T-helper 17 cell (primary cell): ENCODE measurements around the gene UBL4A. TPM values are rescaled to one million over a fixed set of nuclear protein-coding genes. Genes with fewer than 3 reads are reported as not detected.

Experiments used
- ATAC-seq: fragments of 150-1000 bp; cut with Tn5 transposase; 2 replicates; pipeline ENCODE4 v1.10.0; 2021; ENCODE audit warnings: mild to moderate bottlenecking, moderate library complexity
- DNase-seq, 3 donors: peaks; one replicate each; pipeline versions ENCODE4 v3.0.0 to v3.0.0-alpha.2; 2020 to 2021
- H3K9me3 ChIP-seq: one replicate; pipeline ENCODE4 v1.7.0; 2013; ENCODE audit warnings: low read length, mild to moderate bottlenecking; ENCODE audit not compliant: control insufficient read depth, poor library complexity, severe bottlenecking
- H3K27ac Mint-ChIP-seq: one replicate; pipeline ENCODE4 v1.8.0; 2022; ENCODE audit warnings: mild to moderate bottlenecking, moderate library complexity, mixed read lengths
- H3K27me3 Mint-ChIP-seq: one replicate; pipeline ENCODE4 v1.8.0; 2022; ENCODE audit warnings: mixed read lengths
- H3K36me3 Mint-ChIP-seq: one replicate; pipeline ENCODE4 v1.8.0; 2022; ENCODE audit warnings: low read depth, mixed read lengths
- H3K4me1 Mint-ChIP-seq: one replicate; pipeline ENCODE4 v1.8.0; 2022; ENCODE audit warnings: mild to moderate bottlenecking, mixed read lengths
- H3K4me3 Mint-ChIP-seq: one replicate; pipeline ENCODE4 v1.8.0; 2022; ENCODE audit warnings: mild to moderate bottlenecking, moderate library complexity, mixed read lengths
- total RNA-seq, 4 donors: library from RNA in 2 of 4; stranded (reverse) in 2 of 4; gene quantifications; one replicate each; pipeline ENCODE4 v1.2.3 and lab custom pipeline; 2022 to 2026

Gene UBL4A
- total RNA-seq, 2 donors from 2014 or later: 15.2 to 30.6 TPM

DNA sequence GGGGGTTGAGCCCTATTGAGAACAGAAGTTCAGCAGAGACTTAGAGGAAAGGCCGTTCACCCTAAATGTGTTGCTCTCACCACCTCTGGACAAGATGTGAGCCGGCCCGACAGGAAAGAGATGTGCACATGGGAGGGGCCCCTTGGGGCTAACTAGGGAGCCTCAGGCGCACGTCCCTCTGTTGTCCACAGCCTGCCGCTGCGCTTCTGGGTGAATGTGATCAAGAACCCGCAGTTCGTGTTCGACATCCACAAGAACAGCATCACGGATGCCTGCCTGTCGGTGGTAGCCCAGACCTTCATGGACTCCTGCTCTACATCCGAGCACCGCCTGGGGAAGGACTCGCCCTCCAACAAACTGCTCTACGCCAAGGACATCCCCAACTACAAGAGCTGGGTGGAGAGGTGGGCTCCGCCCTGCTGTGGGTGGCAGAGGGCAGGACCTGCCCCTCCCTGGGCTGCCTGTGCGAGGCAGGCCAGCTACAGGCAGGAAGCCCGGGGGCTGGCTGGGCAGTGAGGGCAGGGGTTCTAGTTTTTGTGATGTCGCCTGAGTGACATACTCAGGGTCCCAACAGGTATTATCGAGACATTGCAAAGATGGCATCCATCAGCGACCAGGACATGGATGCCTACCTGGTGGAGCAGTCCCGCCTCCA lies 15.4 kb downstream of the UBL4A start:
- Mint-ChIP-seq H3K4me3 (no peak overlapping the region), H3K4me1 (no peaks in the 10 kb centered on the region), H3K27ac (no peak overlapping the region), H3K36me3 (no peaks in the 10 kb centered on the region), H3K27me3 (no peaks in the 10 kb centered on the region)
- no peaks in the 10 kb centered on the region for H3K9me3 ChIP-seq
- ATAC-seq: no peak
- DNase-seq: no peak

DNA sequence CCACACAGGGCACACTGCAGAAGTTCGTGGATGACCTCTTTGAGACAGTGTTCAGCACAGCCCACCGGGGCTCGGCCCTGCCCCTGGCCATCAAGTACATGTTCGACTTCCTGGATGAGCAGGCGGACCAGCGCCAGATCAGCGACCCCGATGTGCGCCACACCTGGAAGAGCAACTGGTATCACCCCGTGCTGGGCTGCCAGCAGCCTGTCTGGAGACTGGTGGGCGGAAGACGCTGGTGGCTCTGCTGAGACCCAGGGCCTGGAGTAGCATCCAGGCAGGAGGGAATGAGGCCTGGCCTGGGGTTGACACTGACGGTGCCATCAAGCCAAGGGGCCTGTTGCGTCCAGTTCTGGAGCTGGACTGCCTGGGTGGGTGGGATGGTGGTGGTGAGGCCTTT lies 16.0 kb downstream of the UBL4A start:
- no peak overlapping the region for H3K4me3 Mint-ChIP-seq
- no peak overlapping the region for H3K27ac Mint-ChIP-seq
- ATAC-seq (no peak), DNase-seq (no peak)
- no peaks in the 10 kb centered on the region for H3K27me3 Mint-ChIP-seq
- H3K36me3 Mint-ChIP-seq: no peaks in the 10 kb centered on the region
- H3K4me1 Mint-ChIP-seq: no peaks in the 10 kb centered on the region
- H3K9me3 ChIP-seq: no peaks in the 10 kb centered on the region

DNA sequence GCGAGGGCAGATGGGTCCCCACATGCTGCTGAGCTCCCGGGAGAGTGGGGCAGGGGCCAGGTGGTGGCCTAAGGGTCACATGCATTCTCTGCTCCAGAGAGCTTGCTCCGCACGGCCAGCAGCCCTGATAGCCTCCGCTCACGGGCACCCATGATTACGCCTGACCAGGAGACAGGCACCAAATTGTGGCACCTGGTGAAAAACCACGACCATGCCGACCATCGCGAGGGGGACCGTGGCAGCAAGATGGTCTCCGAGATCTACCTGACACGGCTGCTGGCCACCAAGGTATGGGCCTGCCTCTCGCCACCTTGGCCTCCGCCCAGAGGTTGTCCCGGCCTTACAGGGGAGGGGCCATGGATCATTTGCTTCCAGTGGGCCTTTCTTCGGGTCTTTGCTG lies 16.5 kb downstream of the UBL4A start:
- H3K36me3 Mint-ChIP-seq: no peaks in the 10 kb centered on the region
- no peak for DNase-seq
- no peak for ATAC-seq
- no peak overlapping the region for H3K27ac Mint-ChIP-seq
- no peaks in the 10 kb centered on the region for H3K9me3 ChIP-seq
- no peaks in the 10 kb centered on the region for H3K27me3 Mint-ChIP-seq
- H3K4me1 Mint-ChIP-seq: no peaks in the 10 kb centered on the region
- no peak overlapping the region for H3K4me3 Mint-ChIP-seq

DNA sequence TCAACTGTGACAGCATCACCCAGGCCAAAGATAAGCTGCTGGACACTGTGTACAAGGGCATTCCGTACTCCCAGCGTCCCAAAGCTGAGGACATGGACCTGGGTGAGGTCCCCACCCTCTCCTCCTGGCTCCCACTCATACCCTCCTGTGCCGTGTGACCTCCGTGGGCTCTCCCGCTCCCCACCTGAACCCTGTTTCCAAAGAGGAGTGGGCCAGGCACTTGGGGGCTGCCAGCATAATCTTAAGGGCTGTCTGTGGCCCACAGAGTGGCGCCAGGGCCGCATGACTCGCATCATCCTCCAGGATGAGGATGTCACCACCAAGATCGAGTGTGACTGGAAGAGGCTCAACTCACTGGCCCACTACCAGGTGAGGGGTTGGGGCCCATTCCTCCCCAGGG lies 17.3 kb downstream of the UBL4A start:
- Mint-ChIP-seq H3K4me1 (no peaks in the 10 kb centered on the region), H3K27ac (no peak overlapping the region), H3K4me3 (no peak overlapping the region), H3K27me3 (no peaks in the 10 kb centered on the region), H3K36me3 (no peaks in the 10 kb centered on the region)
- H3K9me3 ChIP-seq: no peaks in the 10 kb centered on the region
- DNase-seq: no peak
- no peak for ATAC-seq

DNA sequence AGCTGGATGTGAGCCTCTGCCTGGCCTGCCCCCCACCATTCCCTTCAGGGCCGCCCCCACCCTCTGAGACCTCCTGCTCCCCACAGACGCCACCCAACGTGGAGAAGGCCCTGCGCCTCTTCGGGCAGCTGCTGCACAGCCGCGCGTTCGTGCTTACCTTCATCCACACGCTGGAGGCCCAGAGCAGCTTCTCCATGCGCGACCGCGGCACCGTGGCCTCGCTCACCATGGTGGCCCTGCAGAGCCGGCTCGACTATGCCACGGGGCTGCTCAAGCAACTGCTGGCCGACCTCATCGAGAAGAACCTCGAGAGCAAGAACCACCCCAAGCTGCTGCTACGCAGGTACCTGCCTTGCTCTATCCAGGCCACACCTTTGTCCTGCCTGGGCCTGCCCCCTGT lies 18.2 kb downstream of the UBL4A start:
- Mint-ChIP-seq H3K27me3 (no peaks in the 10 kb centered on the region), H3K36me3 (no peaks in the 10 kb centered on the region), H3K27ac (no peak overlapping the region), H3K4me1 (no peaks in the 10 kb centered on the region), H3K4me3 (no peak overlapping the region)
- no peak for DNase-seq
- no peaks in the 10 kb centered on the region for H3K9me3 ChIP-seq
- no peak for ATAC-seq

DNA sequence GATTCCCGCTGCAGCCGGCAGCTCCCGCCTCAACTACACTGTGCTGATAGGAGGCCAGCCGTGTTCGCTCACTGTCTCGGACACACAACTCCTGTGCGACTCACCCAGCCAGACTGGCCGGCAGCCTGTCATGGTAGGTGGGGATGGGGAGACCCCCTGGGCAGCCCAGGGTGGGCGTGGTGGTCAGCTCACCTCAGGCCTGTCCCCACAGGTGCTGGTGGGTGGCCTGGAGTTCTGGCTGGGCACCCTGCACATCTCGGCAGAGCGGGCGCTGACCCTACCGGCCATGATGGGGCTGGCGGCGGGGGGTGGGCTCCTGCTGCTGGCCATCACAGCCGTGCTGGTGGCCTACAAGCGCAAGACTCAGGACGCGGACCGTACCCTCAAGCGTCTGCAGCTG lies 18.9 kb downstream of the UBL4A start:
- Mint-ChIP-seq H3K27me3 (no peaks in the 10 kb centered on the region), H3K27ac (no peak overlapping the region), H3K36me3 (peaks cover 4% of the 10 kb centered on the region), H3K4me3 (no peak overlapping the region), H3K4me1 (no peaks in the 10 kb centered on the region)
- ATAC-seq: no peak
- no peaks in the 10 kb centered on the region for H3K9me3 ChIP-seq
- DNase-seq: no peak

DNA sequence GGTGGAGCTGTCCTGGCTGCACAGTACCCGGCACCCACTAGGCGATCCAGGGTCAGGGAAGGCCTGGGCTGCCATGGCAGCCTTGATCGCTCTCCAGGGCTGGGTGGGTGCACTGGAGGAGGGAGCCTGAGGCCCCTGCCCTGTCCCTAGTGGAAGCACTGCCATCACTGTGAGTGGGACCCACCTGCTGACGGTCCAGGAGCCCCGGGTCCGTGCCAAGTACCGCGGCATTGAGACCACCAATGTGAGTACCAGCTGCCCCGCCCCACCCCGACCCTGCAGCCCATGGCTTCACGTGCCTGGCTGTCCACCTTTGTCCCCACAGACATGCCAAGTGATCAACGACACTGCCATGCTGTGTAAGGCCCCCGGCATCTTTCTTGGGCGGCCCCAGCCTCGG lies 19.5 kb downstream of the UBL4A start:
- Mint-ChIP-seq H3K4me1 (no peaks in the 10 kb centered on the region), H3K4me3 (no peak overlapping the region), H3K36me3 (peaks cover 4% of the 10 kb centered on the region), H3K27me3 (no peaks in the 10 kb centered on the region), H3K27ac (no peak overlapping the region)
- no peak for ATAC-seq
- DNase-seq: no peak
- no peaks in the 10 kb centered on the region for H3K9me3 ChIP-seq

DNA sequence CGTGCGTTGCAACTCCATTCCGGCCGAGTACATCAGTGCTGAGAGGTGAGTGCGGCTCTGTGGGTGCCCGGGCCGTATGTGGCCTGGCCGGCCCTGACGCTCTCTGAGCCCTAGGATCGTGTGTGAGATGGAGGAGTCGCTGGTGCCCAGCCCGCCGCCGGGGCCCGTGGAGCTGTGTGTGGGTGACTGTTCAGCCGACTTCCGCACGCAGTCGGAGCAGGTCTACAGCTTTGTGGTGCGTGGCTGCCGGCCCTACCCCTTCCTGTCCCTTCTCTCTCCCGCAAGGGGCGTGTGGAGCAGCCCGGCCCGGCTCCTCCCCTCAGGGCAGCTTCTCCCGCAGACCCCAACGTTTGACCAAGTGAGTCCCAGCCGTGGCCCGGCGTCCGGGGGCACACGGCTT lies 20.4 kb downstream of the UBL4A start:
- no peaks in the 10 kb centered on the region for H3K9me3 ChIP-seq
- Mint-ChIP-seq H3K27ac (no peak overlapping the region), H3K4me1 (peaks cover 4% of the 10 kb centered on the region), H3K27me3 (no peaks in the 10 kb centered on the region), H3K4me3 (no peak overlapping the region), H3K36me3 (peaks cover 4% of the 10 kb centered on the region)
- ATAC-seq: no peak
- no peak for DNase-seq

DNA sequence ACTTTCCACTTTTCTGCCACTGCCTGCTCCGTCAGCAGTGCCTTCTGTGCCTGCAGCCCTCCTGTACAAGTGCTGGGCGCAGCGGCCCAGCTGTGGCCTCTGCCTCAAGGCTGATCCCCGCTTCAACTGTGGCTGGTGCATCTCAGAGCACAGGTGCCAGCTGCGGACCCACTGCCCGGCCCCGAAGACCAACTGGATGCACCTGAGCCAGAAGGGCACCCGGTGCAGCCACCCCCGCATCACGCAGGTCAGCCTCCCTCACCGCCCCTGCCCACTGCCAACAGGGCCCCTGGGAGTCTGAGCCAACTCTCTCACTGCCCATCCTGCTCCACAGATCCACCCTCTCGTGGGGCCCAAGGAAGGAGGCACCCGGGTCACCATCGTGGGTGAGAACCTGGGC lies 20.8 kb downstream of the UBL4A start:
- H3K4me1 Mint-ChIP-seq: peaks cover 4% of the 10 kb centered on the region
- ATAC-seq: no peak
- DNase-seq: no peak
- H3K27me3 Mint-ChIP-seq: no peaks in the 10 kb centered on the region
- H3K4me3 Mint-ChIP-seq: no peak overlapping the region
- no peaks in the 10 kb centered on the region for H3K9me3 ChIP-seq
- H3K27ac Mint-ChIP-seq: no peak overlapping the region
- peaks cover 4% of the 10 kb centered on the region for H3K36me3 Mint-ChIP-seq

DNA sequence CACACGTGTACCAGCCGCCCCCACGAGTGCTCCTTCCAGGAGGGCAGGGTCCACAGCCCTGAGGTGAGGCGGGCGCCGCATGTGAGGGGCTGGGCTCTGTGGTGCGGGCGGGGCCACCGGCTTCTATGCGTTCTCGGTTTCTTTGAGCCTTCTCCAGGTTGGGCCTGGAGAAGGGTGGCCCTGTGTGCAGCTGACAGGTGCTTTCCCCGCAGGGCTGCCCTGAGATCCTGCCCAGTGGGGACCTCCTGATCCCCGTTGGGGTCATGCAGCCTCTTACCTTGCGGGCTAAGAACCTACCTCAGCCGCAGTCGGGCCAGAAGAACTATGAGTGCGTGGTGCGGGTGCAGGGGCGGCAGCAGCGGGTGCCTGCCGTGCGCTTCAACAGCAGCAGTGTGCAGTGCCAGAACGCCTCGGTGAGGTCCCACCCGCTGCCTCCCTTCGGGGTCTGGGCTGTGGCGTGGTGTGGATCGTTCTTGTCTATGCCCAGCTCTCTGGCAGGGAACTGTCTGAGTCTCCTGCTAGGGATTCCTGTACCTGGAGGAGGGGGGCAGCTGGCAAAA lies 21.5 kb downstream of the UBL4A start:
- H3K36me3 Mint-ChIP-seq: peaks cover 4% of the 10 kb centered on the region
- H3K4me1 Mint-ChIP-seq: peaks cover 5% of the 10 kb centered on the region
- H3K9me3 ChIP-seq: no peaks in the 10 kb centered on the region
- H3K27me3 Mint-ChIP-seq: no peaks in the 10 kb centered on the region
- ATAC-seq (no peak), DNase-seq (no peak)
- no peak overlapping the region for H3K4me3 Mint-ChIP-seq
- H3K27ac Mint-ChIP-seq: no peak overlapping the region

DNA sequence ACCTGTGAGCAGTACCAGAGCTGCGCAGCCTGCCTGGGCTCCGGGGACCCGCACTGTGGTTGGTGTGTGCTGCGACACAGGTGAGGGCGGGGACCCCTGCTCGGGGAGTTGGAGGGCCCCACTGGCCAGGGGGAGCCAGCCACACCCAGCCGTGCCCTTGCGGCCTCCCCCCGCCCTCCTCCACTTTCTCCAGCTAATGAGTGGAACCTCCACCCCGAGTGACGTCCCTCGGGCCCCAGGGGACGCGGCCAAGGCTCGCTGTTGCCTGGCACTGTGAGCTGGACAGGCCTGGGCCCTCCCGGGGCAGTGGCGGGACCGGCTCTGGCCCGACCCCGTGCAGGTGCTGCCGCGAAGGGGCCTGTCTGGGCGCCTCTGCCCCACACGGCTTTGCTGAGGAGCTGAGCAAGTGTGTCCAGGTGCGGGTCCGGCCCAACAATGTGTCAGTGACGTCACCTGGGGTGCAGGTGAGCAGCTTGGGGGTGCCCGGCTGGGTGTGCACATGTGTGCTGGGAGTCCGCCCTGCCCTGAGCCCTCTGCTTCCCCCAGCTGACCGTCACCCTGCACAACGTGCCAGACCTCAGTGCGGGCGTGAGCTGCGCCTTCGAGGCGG lies 22.7 kb downstream of the UBL4A start:
- no peaks in the 10 kb centered on the region for H3K27me3 Mint-ChIP-seq
- no peak overlapping the region for H3K27ac Mint-ChIP-seq
- H3K4me3 Mint-ChIP-seq: no peak overlapping the region
- ATAC-seq: no peak
- no peak for DNase-seq
- peaks cover 4% of the 10 kb centered on the region for H3K36me3 Mint-ChIP-seq
- H3K9me3 ChIP-seq: no peaks in the 10 kb centered on the region
- H3K4me1 Mint-ChIP-seq: peaks cover 11% of the 10 kb centered on the region

DNA sequence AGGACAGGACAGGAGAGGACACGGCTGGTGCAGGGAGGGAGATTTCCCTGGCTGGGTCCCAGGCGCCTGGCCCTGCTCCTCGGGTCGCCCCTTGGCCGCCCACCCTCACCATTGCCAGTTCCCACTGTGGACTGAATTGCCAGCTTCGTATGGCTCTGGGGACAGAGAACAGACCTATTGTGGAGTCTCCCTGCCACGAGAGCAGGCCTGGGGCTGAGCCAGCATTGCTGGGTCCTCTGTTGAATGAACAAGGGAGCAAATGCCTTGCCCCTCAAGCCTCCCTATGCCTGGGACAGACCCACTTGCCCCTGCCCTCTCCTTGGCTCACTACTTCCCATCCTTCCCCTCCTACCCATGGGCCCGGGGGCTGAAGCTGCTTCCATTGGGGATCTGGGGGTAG lies 24.0 kb downstream of the UBL4A start:
- no peak for ATAC-seq
- peaks cover 4% of the 10 kb centered on the region for H3K36me3 Mint-ChIP-seq
- H3K4me1 Mint-ChIP-seq: peaks cover 13% of the 10 kb centered on the region
- no peaks in the 10 kb centered on the region for H3K9me3 ChIP-seq
- H3K27ac Mint-ChIP-seq: no peak overlapping the region
- no peak overlapping the region for H3K4me3 Mint-ChIP-seq
- no peak for DNase-seq
- H3K27me3 Mint-ChIP-seq: no peaks in the 10 kb centered on the region

DNA sequence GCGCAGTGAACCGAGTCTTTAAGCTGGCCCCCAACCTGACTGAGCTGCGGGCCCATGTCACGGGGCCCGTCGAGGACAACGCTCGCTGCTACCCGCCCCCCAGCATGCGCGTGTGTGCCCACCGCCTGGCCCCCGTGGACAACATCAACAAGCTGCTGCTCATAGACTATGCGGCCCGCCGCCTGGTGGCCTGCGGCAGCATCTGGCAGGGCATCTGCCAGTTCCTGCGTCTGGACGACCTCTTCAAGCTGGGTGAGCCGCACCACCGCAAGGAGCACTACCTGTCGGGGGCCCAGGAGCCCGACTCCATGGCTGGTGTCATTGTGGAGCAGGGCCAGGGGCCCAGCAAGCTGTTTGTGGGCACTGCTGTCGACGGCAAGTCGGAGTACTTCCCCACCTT lies 26.1 kb downstream of the UBL4A start:
- DNase-seq (no peak), ATAC-seq (no peak)
- Mint-ChIP-seq H3K27ac (no peak overlapping the region), H3K4me3 (peak overlapping the region; percentile 85), H3K36me3 (peaks cover 4% of the 10 kb centered on the region), H3K4me1 (peaks cover 15% of the 10 kb centered on the region), H3K27me3 (no peaks in the 10 kb centered on the region)
- H3K9me3 ChIP-seq: no peaks in the 10 kb centered on the region

DNA sequence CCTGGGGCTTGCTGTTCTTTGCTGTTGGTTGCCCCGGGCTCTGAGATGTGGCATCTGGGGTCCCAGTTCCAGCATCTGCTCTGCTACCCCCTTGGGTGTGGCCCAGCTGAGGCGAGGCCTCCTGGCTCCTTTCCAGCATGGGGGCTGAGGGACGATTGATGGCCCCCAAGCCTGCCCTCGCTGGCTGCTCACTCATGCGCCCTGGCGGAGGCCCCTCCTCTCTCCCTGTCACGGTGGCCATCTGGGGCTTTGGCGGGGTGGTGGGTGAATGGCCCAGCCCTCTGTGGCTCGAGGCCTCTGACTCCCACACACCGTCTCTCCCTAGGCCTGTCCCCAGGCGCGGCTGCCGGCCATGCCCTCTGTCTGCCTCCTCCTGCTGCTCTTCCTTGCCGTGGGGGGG lies 26.6 kb downstream of the UBL4A start:
- H3K27me3 Mint-ChIP-seq: no peaks in the 10 kb centered on the region
- no peaks in the 10 kb centered on the region for H3K9me3 ChIP-seq
- H3K4me1 Mint-ChIP-seq: peaks cover 15% of the 10 kb centered on the region
- no peak overlapping the region for H3K27ac Mint-ChIP-seq
- ATAC-seq (no peak), DNase-seq (no peak)
- peaks cover 4% of the 10 kb centered on the region for H3K36me3 Mint-ChIP-seq
- H3K4me3 Mint-ChIP-seq: peak overlapping the region; percentile 85
